Liver (tissue), 9 donors: ENCODE data around the gene NAA10. TPM values are rescaled to one million over a fixed set of nuclear protein-coding genes. Genes with fewer than 3 reads are reported as not detected.

ENCODE experiments used
- DNase-seq: peaks from one replicate; pipeline ENCODE4 v3.0.0-alpha.2; 2017; ENCODE audit warnings: low spot score
- H3K27ac ChIP-seq, 2 donors: one replicate each; pipeline ENCODE4 v1.7.0; 2013; ENCODE audit warnings: inconsistent platforms in 2 of 2, low read length in 2 of 2, control low read depth in 1 of 2, low read depth in 1 of 2, mild to moderate bottlenecking in 1 of 2
- H3K27me3 ChIP-seq, 4 donors: one replicate each; pipeline versions ENCODE4 v1.6.1 to v1.7.0; 2013; ENCODE audit warnings: low read length in 3 of 4, inconsistent platforms in 1 of 4, mild to moderate bottlenecking in 1 of 4, moderate library complexity in 1 of 4; ENCODE audit not compliant: control insufficient read depth in 4 of 4, insufficient read depth in 4 of 4
- H3K36me3 ChIP-seq, 4 donors: one replicate each; pipeline versions ENCODE4 v1.6.1 to v1.7.0; 2013; ENCODE audit warnings: low read length in 3 of 4, mild to moderate bottlenecking in 3 of 4, low read depth in 1 of 4, moderate library complexity in 1 of 4; ENCODE audit not compliant: control insufficient read depth in 4 of 4, insufficient read depth in 3 of 4
- H3K4me1 ChIP-seq, 4 donors: one replicate each; pipeline versions ENCODE4 v1.6.1 to v1.7.0; 2013; ENCODE audit warnings: low read length in 3 of 4, mild to moderate bottlenecking in 3 of 4, moderate library complexity in 1 of 4; ENCODE audit not compliant: control insufficient read depth in 4 of 4, insufficient read depth in 4 of 4
- H3K4me3 ChIP-seq, 3 donors: one replicate each; pipeline versions ENCODE4 v1.6.1 to v1.7.0; 2013; ENCODE audit warnings: low read length in 3 of 3, control low read depth in 1 of 3, low read depth in 1 of 3, mild to moderate bottlenecking in 1 of 3
- H3K9ac ChIP-seq, 2 donors: one replicate each; pipeline ENCODE4 v1.7.0; 2013; ENCODE audit warnings: low read length in 2 of 2, mild to moderate bottlenecking in 2 of 2, moderate library complexity in 2 of 2, control low read depth in 1 of 2, low read depth in 1 of 2
- H3K9me3 ChIP-seq, 4 donors: one replicate each; pipeline versions ENCODE4 v1.6.1 to v1.7.0; 2013; ENCODE audit warnings: low read length in 3 of 4; ENCODE audit not compliant: control insufficient read depth in 4 of 4
- ATF3 ChIP-seq: IDR thresholded peaks from 2 replicates; pipeline ENCODE4 v1.6.1; 2016; ENCODE audit warnings: antibody characterized with exemption
- EGR1 ChIP-seq, 2 donors: IDR thresholded peaks; 2 replicates each; pipeline ENCODE4 v1.6.1; 2016 to 2018; ENCODE audit warnings: antibody characterized with exemption in 2 of 2, low read depth in 2 of 2
- FOXA1 ChIP-seq: IDR thresholded peaks from 2 replicates; pipeline ENCODE4 v1.6.1; 2016; ENCODE audit warnings: antibody characterized with exemption
- FOXA2 ChIP-seq: IDR thresholded peaks from 2 replicates; pipeline ENCODE4 v1.6.1; 2016; ENCODE audit warnings: antibody characterized with exemption
- GABPA ChIP-seq, 2 donors: IDR thresholded peaks in 1 of 2; conservative IDR thresholded peaks in 1 of 2; 2 replicates each; pipeline ENCODE4 v1.6.1; 2016; ENCODE audit warnings: antibody characterized with exemption in 2 of 2, mild to moderate bottlenecking in 1 of 2, moderate library complexity in 1 of 2
- HNF4A ChIP-seq, 2 donors: conservative IDR thresholded peaks; 2 replicates each; pipeline ENCODE4 v1.6.1; 2016; ENCODE audit warnings: antibody characterized with exemption in 2 of 2, mild to moderate bottlenecking in 2 of 2
- JUND ChIP-seq, 2 donors: IDR thresholded peaks; 2 replicates each; pipeline ENCODE4 v1.6.1; 2016; ENCODE audit warnings: antibody characterized with exemption in 2 of 2
- MAX ChIP-seq: IDR thresholded peaks from 2 replicates; pipeline ENCODE4 v1.6.1; 2016; ENCODE audit warnings: antibody characterized with exemption
- NR2F2 ChIP-seq: IDR thresholded peaks from 2 replicates; pipeline ENCODE4 v1.6.1; 2016; ENCODE audit warnings: antibody characterized with exemption
- RAD21 ChIP-seq, 2 donors: IDR thresholded peaks; 2 replicates each; pipeline ENCODE4 v1.6.1; 2016; ENCODE audit warnings: antibody characterized with exemption in 2 of 2, mild to moderate bottlenecking in 2 of 2
- RXRA ChIP-seq, 2 donors: IDR thresholded peaks; 2 replicates each; pipeline ENCODE4 v1.6.1; 2017 to 2018; ENCODE audit warnings: antibody characterized with exemption in 2 of 2, mild to moderate bottlenecking in 1 of 2
- SP1 ChIP-seq: IDR thresholded peaks from 2 replicates; pipeline ENCODE4 v1.6.1; 2018; ENCODE audit warnings: antibody characterized with exemption, mild to moderate bottlenecking
- TAF1 ChIP-seq: conservative IDR thresholded peaks from 2 replicates; pipeline ENCODE4 v1.6.1; 2016; ENCODE audit warnings: antibody characterized with exemption, mild to moderate bottlenecking
- YY1 ChIP-seq: IDR thresholded peaks from 2 replicates; pipeline ENCODE4 v1.6.1; 2016; ENCODE audit warnings: antibody characterized with exemption, mild to moderate bottlenecking
- ZBTB33 ChIP-seq: IDR thresholded peaks from 2 replicates; pipeline ENCODE4 v1.6.1; 2016; ENCODE audit warnings: antibody characterized with exemption
- WGBS: extraction: QIAGEN DNeasy Blood & Tissue Kit; methylation state at CpG from one replicate; pipeline ENCODE4 v1.1.7; 2013; 5-methylcytosine and 5-hydroxymethylcytosine counted together
- polyA plus RNA-seq, 2 donors: library from polyadenylated mRNA; stranded (reverse) in 1 of 2; unstranded in 1 of 2; fragments of 200-250 nt in 1 of 2; fragments of >200 nt in 1 of 2; fragmentation: Nextera tagmentation in 1 of 2; extraction: Ambion mirVana in 1 of 2; gene quantifications; one replicate each; pipeline versions ENCODE4 v1.2.1 to v1.2.3, GENCODE V29; 2013 to 2015
- total RNA-seq, 2 donors: library from RNA; depleted of rRNA; stranded (reverse); fragments of >200 nt; gene quantifications; one replicate each; pipeline ENCODE4 v1.2.3, GENCODE V29; 2014
- TF ChIP-seq, protein P1 (sequence below): fragments of 150-350 bp; IDR thresholded peaks from 2 replicates; pipeline ENCODE4 v1.5.1; 2017; ENCODE audit warnings: improper control_type of control experiment, low read depth, low read length; ENCODE audit not compliant: missing input control
- TF ChIP-seq, protein P2 (sequence below): IDR thresholded peaks from 2 replicates; pipeline ENCODE4 v1.6.1; 2016; ENCODE audit warnings: antibody characterized with exemption, mild to moderate bottlenecking
- donor health status: healthy.
- donor health status: healthy.
- donor health status: healthy.
- donor health status: healthy.
- donor health status: healthy.

The NAA10 gene
- total and polyA plus RNA-seq, 4 donors, result 20.5 to 58.8 (median 44.4) TPM

DNA sequence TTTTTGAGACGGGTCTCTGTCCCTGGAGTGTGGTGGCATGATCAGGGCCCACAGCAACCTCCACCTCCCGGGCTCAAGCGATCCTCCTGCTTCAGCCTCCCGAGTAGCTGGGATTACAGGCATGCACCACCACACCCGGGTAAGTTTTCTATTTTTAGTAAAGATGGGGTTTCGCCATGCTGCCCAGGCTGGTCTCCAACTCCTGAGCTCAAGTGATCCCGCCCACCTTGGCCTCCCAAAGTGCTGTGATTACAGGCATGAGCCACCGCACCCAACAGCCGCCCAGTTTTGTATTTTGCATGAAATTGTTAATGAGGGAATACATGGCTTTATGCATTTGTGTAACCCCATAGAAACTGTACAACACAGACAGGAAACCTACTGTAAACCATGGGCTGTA is 6.0 kb downstream of the NAA10 start:
- TF ChIP-seq NR2F2 (no peak), EGR1 (IDR thresholded peaks at IDR 0.05; ENCODE audit: low read depth in 2 of 2) (no peak), RXRA (IDR thresholded peaks at IDR 0.05) (no peak), SP1 (no peak), FOXA2 (no peak), TAF1 (no peak), FOXA1 (no peak), RAD21 (IDR thresholded peaks at IDR 0.05) (no peak), ATF3 (no peak), ZBTB33 (no peak), GABPA (IDR thresholded peaks at IDR 0.05 in 1 of 2, conservative IDR thresholded peaks at IDR 0.05 in 1 of 2) (no peak)
- TF ChIP-seq, protein P1, sequence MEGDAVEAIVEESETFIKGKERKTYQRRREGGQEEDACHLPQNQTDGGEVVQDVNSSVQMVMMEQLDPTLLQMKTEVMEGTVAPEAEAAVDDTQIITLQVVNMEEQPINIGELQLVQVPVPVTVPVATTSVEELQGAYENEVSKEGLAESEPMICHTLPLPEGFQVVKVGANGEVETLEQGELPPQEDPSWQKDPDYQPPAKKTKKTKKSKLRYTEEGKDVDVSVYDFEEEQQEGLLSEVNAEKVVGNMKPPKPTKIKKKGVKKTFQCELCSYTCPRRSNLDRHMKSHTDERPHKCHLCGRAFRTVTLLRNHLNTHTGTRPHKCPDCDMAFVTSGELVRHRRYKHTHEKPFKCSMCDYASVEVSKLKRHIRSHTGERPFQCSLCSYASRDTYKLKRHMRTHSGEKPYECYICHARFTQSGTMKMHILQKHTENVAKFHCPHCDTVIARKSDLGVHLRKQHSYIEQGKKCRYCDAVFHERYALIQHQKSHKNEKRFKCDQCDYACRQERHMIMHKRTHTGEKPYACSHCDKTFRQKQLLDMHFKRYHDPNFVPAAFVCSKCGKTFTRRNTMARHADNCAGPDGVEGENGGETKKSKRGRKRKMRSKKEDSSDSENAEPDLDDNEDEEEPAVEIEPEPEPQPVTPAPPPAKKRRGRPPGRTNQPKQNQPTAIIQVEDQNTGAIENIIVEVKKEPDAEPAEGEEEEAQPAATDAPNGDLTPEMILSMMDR, result no peak
- TF ChIP-seq, protein P2, sequence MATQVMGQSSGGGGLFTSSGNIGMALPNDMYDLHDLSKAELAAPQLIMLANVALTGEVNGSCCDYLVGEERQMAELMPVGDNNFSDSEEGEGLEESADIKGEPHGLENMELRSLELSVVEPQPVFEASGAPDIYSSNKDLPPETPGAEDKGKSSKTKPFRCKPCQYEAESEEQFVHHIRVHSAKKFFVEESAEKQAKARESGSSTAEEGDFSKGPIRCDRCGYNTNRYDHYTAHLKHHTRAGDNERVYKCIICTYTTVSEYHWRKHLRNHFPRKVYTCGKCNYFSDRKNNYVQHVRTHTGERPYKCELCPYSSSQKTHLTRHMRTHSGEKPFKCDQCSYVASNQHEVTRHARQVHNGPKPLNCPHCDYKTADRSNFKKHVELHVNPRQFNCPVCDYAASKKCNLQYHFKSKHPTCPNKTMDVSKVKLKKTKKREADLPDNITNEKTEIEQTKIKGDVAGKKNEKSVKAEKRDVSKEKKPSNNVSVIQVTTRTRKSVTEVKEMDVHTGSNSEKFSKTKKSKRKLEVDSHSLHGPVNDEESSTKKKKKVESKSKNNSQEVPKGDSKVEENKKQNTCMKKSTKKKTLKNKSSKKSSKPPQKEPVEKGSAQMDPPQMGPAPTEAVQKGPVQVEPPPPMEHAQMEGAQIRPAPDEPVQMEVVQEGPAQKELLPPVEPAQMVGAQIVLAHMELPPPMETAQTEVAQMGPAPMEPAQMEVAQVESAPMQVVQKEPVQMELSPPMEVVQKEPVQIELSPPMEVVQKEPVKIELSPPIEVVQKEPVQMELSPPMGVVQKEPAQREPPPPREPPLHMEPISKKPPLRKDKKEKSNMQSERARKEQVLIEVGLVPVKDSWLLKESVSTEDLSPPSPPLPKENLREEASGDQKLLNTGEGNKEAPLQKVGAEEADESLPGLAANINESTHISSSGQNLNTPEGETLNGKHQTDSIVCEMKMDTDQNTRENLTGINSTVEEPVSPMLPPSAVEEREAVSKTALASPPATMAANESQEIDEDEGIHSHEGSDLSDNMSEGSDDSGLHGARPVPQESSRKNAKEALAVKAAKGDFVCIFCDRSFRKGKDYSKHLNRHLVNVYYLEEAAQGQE, result no peak
- no peak overlapping the region for H3K4me3 ChIP-seq
- 50% methylated on average over 9 of the region's 9 CpGs for WGBS
- DNase-seq, result no peak
- no peaks in the 10 kb centered on the region for H3K27me3 ChIP-seq
- H3K27ac ChIP-seq, result no peak overlapping the region
- peaks cover 7 to 35% (median 25%) of the 10 kb centered on the region in 4 donors for H3K4me1 ChIP-seq
- no peaks in the 10 kb centered on the region for H3K9me3 ChIP-seq
- H3K9ac ChIP-seq, result no peak overlapping the region
- peaks cover 0 to 15% (median 1%) of the 10 kb centered on the region in 4 donors for H3K36me3 ChIP-seq

DNA sequence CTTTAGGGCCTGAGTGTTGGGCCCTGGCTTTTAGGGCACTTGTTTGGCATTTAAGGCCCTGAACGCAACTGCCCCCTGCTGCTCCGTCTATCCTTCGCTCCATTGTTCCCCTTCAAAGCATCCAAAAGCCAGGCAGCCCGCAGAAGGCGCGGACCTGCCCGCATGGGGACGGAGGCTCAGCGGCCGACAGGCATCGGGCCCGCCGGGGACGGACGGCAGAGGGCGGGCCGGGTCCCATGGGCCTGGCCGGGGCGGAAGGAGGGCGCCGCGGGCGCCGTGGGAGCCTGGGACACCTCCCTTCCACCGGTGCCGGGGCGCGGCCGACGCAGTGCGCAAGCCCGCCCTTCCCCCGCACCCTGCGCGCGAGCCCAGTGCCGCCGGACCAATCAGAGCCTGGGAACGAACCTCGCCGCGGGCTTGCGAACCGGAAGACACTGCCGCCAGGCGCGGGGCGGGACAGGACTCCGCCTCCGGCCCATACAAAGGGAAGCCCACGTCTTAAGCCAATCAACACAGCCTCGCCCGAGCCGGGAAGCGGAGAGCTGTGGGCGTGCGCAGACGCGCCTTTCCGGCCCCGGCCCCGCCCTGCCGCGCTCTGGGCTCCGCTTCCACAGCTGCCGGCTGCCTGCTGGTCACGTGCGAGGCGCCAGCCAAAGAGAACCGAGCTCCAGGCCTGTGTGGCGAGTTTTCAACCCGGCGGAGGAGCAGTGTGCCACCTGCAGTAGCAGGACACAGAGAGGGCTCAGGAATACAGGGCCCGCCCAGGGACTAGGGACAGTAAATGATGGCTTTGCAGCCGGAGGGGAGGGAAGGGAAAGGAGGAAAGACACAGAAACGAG is 6.7 kb downstream of the NAA10 start:
- peak overlapping the region; percentile 92 to 95 for H3K27ac ChIP-seq
- no peaks in the 10 kb centered on the region for H3K27me3 ChIP-seq
- peak overlapping the region; percentile 61 to 83 (median 65) for H3K4me3 ChIP-seq
- peaks cover 7 to 32% (median 22%) of the 10 kb centered on the region in 4 donors for H3K4me1 ChIP-seq
- DNase-seq, result peak; percentile 88
- H3K9ac ChIP-seq, result peak overlapping the region; percentile 42 to 79
- H3K36me3 ChIP-seq, result peaks cover 0 to 15% (median 1%) of the 10 kb centered on the region in 4 donors
- H3K9me3 ChIP-seq, result no peaks in the 10 kb centered on the region
- WGBS, result under 1% methylated on average over 76 of the region's 76 CpGs
- TF ChIP-seq YY1 (peak; percentile 24), HNF4A (conservative IDR thresholded peaks at IDR 0.05) (no peak), GABPA (IDR thresholded peaks at IDR 0.05 in 1 of 2, conservative IDR thresholded peaks at IDR 0.05 in 1 of 2) (peak in 1 of 2 donors; percentile 87), MAX (no peak), TAF1 (peak; percentile 88), NR2F2 (no peak), ZBTB33 (no peak), JUND (IDR thresholded peaks at IDR 0.05) (no peak)
- TF ChIP-seq, protein P2, result peak; percentile 37
